Endothelial cell of umbilical vein (primary cell): ENCODE measurements around the gene PCP4L1.

Source experiments
- CTCF ChIP-seq, 2 donors: IDR thresholded peaks; 1 replicate in 1 of 2; 2 replicates in 1 of 2; pipeline ENCODE4 v1.5.1; 2011; ENCODE audit warnings: low read length in 2 of 2, mild to moderate bottlenecking in 2 of 2, moderate library complexity in 2 of 2, control low read depth in 1 of 2, inconsistent platforms in 1 of 2, low read depth in 1 of 2; ENCODE audit not compliant: insufficient read depth in 1 of 2; ENCODE audit errors: extremely low read depth in 1 of 2
- EZH2 ChIP-seq: IDR thresholded peaks from 2 replicates; pipeline ENCODE4 v1.6.1; 2012; ENCODE audit warnings: borderline replicate concordance, low read depth, mild to moderate bottlenecking, moderate library complexity, low read length, inconsistent platforms; ENCODE audit not compliant: severe bottlenecking
- JUN ChIP-seq: IDR thresholded peaks from 2 replicates; pipeline ENCODE4 v1.6.1; 2011; ENCODE audit warnings: borderline replicate concordance, low read depth; ENCODE audit not compliant: insufficient read length, insufficient read depth
- MAX ChIP-seq: IDR thresholded peaks from 2 replicates; pipeline ENCODE4 v1.6.1; 2011; ENCODE audit not compliant: insufficient read depth, insufficient read length
- POLR2A ChIP-seq: IDR thresholded peaks from 2 replicates; pipeline ENCODE4 v1.6.1; 2012; ENCODE audit warnings: low read depth, mild to moderate bottlenecking, control low read depth, low read length
- POLR2AphosphoS5 ChIP-seq: IDR thresholded peaks from 2 replicates; pipeline ENCODE4 v1.6.1; 2012; ENCODE audit warnings: low read depth, mild to moderate bottlenecking, control low read depth, low read length, moderate library complexity; ENCODE audit not compliant: insufficient read depth

- TF ChIP-seq CTCF (IDR thresholded peaks at IDR 0.05; ENCODE audit: extremely low read depth in 1 of 2, insufficient read depth in 1 of 2, low read depth in 1 of 2, low read length in 2 of 2): no peak
- no peak for TF ChIP-seq POLR2A
- no peak for TF ChIP-seq JUN
- no peak for TF ChIP-seq POLR2AphosphoS5
- TF ChIP-seq EZH2: no peak
- no peak for TF ChIP-seq MAX
Measured at GRCh38 chr1:161233102-161233501, 25.4 kb upstream of the PCP4L1 start.
